NCI-H128 (cell line): ENCODE results near the gene POLK.
"Not testable (repeated sequence)": the region's sequence is repeated elsewhere in the genome, so short reads cannot be mapped to it uniquely, and the experiment has no call there.

Source experiments
- DNase-seq: peaks from one replicate; lab custom pipeline; 2025; ENCODE audit not compliant: unreplicated experiment; lab: John Stamatoyannopoulos, UW

Gene POLK

DNA sequence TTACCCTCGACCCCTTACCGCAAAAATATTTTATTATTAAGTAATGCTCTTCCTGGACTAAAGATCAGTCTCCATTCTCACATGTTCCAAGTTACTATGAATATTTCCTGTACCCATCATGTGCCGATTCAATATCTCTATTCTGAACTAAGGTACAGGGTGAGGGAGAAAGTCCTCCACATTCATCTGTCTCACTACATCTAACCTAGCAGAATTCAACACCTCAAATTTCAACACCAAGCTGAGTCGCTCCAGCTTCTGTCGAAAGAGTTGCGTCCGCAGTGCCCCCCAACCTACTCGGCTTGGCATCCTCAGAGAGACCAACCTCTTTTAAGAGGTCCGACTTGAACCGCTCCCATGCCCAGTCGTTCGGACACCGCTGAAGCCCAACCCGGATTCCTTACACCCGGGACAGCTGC lies 1.3 kb upstream of the POLK start:
- no peak for DNase-seq

DNA sequence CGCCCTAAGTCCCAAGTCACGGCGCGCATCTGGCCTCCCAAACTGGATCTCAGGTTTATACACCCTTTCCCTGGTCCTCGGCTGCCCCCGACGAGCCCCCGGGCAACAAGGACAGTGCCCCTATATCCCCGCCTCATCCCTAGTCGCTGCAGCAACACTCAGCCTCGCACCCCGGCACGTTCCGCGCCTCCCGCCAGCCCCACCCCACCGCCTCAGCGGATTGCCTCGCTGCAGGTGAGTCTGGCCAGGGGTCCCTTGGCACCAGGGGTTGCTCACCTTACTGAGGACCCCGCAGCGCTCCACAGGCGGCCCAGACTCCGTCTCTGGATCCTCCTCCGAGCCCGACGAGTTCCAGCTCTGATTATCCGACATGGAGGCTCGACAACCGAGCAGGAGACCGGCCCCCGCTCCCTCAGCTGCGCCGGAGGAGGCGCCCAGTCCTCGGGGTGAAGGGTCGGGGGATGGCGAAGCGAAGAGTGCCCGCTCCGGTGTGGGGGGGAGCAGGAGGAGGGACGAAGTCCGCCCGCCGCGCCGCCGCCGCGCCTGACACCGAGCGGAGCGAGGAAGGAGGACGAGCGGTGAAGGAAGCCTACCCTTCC lies 756 bp upstream of the POLK start:
- DNase-seq, result no peak

DNA sequence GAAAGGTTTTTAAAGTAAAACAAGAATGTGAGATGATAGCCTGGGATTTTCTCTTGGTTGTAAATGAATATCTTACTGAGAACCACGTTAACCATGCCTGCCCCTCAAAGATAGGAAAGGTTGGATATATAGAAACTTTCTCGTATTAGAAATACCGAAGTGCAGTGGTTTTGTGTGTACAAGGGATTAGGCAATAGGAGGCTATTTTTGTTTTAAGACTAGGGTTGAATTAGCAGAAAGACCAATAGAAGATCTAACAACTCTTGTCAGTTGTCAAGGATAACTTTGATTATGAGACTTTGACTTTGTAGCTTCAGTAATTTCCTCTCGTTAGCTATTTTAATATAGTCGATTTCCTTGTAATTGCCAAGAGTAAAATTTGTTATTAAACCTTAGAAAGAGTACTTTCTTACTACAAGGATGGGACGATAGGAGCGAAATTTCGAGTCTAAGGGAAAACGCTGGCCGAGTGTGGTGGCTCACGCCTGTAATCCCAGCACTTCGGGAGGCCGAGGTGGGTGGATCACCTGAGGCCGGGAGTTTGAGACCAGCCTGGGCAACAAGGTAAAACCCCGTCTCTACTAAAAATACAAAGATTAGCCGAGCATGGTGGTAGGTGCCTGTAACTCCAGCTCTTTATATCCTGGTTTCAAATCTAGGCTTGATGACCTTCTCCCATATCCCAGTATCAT lies 838 bp downstream of the POLK start:
- no peak for DNase-seq

DNA sequence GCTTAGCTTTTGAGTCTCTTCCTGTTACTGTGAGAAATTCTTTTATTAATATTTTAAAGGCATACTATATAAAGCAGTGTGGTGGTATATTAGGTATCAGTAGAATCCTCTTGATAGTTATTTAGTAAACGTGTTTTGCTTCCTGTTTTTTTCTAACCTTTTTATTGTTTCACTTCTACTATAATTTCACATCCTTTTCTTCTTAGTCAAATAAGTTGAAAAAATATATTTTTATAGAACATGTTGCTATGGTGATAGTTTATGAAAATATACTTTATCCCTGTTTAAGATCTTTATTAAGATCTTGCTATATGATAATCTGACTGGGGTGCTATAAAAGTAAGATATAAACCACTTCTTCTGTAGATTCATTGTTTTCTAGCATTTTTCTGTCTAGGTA lies 2.1 kb downstream of the POLK start:
- no peak for DNase-seq

DNA sequence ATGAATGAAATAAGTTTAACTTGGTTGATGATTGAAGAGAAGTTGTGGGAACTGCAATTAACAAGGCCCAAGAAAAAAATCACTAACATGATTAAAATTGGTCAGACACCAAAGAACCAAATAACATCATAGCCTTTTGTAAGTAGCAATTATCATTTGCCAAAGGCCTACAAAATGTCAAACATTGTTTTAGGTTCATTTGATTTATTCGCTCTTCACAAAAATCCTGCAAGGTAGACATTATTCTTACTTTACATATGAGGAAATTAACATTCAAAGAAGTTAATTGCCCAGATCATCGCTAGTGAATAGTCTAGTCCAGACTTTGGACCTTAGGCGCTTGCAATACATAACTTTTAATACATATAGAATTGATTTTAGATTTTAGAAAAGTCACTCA lies 2.6 kb downstream of the POLK start:
- DNase-seq, result no peak

DNA sequence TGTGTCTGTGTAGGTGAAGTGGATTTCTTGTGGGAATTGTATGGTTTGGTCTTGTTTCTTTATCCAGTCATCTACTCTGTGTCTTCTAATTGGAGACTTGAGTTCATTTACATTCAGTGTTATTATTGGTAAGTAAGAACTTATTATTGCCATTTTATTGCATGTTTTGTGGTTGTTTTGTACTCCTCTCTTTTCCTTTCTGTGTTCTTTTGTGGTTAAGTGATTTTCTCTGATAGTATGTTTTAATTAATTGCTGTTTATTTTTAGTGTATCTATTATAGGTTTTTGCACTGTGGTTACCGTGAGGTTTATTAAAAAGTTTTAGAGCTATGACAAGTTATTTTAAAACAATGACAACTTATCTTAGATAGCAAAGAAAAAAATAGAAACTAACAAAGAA lies 8.1 kb downstream of the POLK start:
- no peak for DNase-seq

DNA sequence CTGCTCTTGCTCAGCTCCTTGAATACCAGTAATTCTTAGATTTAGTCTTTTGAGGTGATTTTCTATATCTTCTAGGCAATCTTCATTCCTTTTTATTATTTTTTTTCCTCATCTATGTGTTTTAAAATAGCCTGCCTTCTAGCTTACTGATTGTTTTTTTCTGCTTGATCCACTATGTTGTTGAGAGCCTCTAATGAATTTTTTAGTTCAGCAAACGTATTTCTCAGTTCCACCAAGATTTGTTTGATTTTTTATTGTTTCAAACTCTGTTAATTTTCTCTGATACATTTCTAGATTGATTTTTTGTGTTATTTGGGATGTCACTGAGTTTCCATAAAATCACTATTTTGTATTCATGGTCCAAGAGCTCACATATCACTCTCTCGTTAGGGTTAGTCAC lies 9.5 kb downstream of the POLK start:
- DNase-seq, result no peak

DNA sequence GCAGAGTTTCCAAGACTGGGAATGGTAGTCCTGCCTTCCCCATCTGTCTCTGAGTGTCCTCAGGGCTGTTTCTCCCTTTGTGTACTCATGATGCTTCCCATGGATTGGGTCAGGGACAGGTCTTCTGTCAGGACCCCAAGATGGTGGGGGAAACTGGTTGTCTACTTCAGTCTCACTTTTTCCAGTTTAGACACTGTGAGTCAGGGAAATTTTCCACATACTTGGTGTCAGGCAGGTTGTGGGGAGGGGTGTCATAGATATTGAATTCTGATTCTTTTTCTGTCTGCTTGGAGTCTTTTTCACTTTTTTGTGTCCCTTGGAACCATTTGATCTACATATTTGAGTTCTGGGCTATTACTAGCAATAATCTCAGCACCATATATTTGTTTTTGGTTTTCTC lies 10.3 kb downstream of the POLK start:
- DNase-seq, result no peak

DNA sequence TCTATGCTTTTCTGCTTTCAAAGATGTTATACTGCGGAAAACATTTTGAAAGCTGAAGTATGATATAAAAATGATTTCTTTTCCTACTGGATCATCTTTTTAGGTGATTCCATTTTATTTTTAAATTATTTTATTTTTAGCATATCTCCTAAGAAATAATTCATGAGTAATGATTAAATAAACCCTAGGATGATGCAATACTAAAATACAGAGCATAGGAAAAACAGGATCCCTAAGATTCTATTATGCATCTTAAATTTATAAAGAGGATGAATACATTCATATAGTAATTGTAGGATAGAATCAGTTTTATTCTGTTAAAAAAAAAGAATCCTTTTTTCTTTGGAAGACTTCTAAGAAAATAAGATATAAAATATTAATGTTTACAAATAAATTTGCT lies 10.9 kb downstream of the POLK start:
- DNase-seq, result no peak

DNA sequence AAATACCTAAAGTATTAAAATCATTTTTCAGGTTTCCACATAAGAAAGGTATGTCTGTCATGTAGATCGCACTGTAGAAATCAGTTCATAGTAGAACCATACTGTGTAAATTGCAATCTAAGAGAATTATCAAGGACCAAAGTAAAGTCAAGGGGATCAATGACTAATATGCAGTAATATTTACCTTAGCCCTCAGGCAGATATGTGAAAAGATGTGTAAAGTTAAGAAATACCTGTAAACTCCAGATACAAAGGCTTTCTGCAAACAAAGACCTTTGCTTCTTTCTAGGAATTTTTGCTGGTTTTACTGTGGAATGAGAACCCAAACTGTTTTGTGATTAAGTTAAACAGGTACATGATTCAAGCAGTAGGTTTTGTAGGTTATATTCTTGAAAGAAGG lies 11.6 kb downstream of the POLK start:
- DNase-seq, result no peak

DNA sequence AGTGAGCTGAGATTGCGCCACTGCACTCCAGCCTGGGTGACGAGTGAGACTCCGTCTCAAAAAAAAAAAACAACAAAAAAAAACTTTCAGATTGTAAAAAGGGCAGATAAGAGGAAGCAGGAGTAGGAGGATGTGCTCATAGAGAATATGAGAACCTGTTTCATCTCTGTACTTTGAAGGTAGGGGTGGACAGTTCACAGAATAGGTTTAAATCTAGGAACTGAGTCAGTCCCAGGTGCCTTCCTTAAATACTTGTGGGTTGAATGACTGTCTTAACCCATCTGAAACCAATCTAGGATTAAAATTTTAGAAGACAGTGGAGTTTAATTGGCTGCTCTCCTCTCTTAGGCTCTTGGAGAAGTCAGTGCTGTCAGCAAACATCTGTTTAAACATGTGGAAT lies 12.4 kb downstream of the POLK start:
- DNase-seq, result no peak

DNA sequence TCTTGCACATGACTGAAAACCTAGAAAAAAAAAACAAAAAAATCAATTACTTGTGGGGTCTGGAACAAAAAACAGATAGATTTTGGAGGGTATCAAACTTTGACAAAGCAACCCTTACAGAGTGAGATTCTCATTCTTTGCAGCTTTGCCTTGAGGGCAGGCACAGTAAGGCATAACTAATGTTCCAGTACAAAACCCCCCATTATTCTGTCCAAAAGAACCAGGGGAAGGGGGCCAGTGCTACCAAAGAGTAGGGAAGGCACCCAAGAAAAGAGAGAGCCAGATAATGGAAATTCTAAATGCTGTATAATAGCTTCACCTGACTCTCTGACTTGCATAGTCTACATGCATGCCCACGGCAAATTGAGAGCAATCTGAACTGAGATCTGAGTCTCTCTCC lies 12.9 kb downstream of the POLK start:
- no peak for DNase-seq

DNA sequence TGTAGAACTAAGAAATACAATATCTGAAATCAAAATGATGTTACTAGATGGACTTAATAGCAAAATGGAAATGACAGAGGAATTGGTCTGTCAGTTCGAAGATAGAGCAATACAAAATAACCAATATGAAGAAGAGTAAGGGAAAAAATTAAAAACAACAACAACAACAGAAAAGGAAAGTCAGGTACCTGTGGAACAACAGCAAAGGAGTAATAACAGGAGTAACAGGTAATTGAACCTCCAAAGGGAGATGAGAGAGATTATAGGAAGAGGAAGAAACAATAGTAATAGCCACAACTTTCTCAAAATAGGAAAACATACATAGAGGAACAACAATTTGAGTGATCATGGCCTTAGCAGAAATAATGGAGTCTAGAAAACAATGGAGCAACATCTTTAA lies 13.7 kb downstream of the POLK start:
- DNase-seq, result no peak

DNA sequence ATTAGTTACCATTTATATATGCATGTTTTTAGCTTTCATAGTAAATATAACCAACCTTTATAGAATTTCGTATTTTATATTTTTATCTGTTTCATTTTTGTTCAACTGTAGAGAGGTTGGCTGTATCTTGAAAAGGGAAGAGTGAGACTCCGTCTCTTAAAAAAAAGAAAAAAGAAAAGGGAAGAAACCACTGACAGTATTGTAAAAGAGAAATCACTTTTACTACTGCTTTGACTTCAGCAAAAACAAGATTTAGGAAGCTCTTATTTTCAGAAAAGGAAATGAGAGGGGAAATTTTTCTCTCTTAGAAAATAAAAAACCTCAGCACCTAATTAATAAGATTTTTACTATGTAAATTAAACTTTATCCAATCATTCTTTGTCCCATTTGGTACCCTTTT lies 14.4 kb downstream of the POLK start:
- DNase-seq, result no peak

DNA sequence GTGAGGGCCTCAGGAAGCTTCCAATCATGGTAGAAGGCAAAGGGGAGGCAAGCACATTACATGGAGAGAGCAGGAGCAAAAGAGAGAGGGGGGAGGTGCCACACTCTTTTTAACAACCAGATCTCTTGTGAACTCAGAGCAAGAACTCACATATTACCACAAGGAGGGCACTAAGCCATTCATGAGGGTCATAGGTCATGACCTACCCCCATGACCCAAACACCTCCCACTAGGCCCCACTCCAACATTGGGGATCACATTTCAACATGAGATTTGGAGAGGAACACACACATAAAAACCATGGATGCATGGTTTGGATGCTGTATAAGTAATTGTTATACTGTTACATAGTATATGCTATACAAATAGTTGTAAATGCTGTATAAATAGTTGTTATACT lies 17.5 kb downstream of the POLK start:
- no peak for DNase-seq

DNA sequence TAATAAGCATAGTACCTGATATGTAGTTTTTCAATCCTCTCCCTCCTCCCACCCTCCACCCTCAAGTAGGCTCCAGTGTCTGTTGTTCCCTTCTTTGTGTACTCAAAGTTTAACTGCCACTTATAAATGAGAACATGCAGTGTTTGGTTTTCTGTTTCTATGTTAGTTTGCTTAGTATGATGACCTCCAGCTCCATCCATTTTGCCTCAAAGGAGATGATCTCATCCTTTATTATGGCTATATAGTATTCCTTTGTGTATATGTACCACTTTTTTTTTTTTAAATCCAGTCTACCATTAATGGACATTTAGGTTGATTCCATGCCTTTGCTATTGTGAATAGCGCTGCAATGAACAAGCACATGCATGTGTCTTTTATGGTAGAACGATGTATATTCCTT lies 20.5 kb downstream of the POLK start:
- no peak for DNase-seq

DNA sequence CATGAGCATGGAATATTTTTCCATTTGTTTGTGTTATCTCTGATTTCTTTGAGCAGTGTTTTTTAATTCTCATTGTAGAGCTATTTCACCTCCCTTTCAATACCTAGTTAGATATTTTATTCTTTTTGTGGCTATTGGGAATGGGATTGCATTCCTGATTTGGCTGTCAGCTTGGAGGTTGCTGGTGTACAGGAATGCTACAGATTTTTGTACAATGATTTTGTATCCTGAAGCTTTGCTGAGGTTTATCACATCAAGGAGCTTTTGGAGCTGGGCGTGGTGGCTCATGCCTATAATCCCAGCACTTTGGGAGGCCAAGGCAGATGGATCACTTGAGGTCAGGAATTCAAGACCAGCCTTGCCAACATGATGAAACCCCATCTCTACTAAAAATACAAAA lies 22.0 kb downstream of the POLK start:
- not testable (repeated sequence) for DNase-seq

DNA sequence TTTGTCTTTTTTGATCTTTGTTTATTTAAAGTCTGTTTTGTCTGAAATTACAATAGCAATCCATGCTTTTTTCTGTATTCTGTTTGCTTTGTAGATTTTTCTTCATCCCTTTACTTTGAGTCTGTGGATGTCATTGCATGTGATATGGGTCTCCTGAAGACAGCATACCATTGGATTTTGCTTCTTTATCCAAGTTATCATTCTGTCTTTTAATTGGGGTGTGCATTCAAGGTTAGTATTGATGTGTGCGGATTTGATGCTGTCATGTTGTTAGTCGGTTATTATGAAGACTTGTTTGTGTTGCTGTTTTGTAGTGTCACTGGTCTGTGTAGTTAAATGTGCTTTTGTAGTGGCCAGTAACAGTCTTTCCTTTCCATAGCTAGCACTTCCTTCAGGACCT lies 23.0 kb downstream of the POLK start:
- no peak for DNase-seq

DNA sequence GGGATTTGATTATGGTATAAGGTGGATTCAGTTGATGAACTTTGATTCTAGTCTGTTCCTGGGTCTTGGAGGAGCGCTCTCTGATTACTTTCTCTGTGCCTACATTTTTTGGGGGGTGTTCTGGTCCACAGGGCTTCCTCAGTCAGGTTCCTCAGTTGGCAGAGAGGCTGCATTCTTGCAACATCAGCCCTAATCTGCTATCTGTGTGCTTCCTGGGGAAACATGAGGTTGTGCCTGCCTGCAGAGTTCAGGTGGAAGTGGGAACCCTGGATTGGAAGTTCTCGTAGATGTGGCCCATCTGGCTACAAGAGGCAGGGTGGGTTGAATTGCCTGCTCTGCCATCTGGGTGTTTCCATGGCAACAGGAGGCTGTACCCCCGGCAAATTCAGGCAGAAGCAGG lies 24.5 kb downstream of the POLK start:
- DNase-seq, result no peak

DNA sequence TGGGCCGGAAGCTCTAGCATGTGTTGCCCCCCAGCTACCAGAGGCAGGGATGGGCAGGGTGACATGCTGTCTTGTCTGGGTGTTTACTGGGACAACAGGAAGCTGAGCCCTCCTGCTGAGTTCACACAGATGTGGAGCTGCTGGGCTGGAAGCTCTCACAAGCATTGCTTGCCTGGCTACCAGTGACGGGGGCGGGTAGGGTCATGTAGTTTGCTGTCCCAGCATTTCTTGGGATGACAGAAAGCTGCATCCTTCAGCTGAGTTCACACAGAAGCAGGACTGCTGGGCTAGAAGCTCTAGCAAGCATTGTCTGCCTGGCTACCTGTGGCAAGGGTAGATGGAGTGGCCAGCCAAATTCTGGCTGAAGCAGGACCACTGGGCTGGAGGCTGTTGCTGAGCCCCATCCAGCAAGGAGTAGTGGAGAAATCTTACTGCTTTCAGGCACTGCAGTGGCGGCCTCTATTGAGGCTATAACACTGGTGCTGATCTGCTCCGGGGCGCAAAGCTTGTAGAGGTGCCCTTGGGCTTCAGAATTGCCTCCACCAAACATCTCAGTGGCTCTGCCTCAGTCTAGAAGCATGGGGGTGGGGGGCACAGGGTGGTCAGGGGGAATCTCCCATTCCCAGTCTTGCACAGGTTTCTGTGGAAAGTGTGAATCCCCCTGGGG lies 25.1 kb downstream of the POLK start:
- DNase-seq, result no peak

DNA sequence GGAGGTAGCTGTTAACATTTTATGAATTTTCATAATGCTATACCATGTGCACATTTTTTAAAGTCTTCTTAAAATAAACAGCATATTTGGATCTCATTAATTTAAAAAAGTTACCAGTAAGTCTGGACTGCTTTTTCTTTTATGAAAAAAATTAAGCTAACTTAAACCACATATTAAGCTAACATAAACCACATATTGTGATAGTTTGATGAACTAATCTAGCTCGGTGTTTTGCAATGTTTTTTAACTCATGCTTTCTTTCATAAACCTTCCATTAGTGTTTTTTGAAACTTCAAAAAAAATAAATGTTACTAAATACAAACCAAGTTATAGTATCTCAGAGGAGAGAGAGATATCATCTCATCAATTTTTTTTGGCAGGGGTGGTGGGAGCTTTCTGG lies 26.5 kb downstream of the POLK start:
- DNase-seq, result no peak

DNA sequence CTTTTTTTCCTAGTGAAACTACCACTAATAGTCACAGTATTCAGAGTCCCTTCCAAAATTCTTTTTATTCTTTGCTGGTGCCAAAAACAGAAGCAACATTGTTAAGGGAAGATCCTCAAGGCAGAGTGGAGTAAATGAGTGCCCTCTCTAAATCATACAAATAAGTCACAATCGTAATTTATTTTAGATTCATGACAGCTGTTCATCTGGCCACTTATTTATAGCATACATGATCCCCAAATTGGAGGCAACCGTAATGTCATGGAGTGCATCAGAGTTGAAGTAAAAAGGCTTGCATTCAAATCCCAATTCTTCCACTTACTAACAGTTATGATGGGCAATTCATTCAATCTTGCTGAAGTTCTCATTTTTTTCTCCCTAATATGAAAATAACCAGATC lies 33.4 kb downstream of the POLK start:
- no peak for DNase-seq

DNA sequence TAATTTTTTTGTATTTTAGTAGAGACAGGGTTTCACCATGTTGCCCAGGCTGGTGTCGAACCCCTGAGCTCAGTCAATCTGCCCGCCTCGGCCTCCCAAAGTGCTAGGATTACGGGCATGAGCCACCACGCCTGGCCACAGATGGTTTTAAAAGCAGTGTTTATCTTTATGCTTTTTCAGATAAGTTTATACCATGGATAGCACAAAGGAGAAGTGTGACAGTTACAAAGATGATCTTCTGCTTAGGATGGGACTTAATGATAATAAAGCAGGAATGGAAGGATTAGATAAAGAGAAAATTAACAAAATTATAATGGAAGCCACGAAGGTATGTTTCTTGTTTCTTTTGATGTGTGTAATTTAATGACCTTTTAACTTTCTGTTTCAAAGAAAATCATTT lies 35.1 kb downstream of the POLK start:
- DNase-seq, result no peak
